ENCODE measurements around the gene CCDC34.

CCDC34 gene

DNA sequence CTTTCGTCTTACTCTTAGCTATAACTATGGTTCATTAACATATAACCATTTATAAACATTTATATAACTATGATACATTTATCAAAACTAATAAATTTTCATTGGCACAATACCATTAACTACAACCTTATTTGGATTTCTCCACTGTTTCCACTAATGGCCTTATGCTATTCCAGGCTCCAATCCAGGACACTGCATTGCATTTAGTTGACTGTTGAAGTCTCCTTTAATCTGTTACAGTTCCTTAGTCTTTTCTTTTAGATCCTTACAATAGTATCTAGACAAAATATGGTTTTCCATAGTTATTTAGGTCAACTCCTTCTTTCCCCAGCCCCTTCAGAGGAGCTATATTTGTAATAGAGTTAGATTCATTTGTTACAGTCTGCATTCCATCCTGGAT lies 47.2 kb downstream of the CCDC34 start:
- no peak for DNase-seq

DNA sequence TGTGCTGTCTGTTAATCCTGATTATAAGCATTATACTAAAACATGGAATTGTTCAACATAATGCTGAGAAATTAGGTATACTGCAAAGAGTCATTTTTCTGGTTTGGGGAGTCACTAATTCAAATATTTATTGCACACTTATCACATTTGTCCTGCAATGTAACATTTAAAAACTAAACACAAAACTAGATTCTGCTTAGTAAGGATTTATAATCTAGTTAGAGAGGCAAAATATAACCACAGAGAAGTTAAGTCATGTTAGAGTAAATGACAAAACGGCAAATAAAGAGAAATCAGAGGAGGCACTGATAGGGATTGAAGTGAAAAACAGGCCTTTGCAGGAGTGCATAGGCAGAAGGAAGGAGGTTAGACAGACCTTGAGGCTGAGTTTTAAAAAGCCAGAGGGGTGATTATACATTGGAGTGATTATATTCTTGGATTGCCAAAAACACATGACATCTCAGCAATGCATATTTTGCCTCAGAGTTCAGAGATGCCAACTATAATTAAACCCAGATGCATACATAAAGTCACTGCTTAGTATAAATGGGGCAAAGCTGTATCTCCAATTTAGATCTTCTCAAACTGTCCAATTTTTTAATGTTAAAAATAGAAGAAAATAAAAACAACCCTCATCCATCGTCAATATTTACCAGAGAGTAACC lies 49.7 kb downstream of the CCDC34 start:
- no peak for DNase-seq

DNA sequence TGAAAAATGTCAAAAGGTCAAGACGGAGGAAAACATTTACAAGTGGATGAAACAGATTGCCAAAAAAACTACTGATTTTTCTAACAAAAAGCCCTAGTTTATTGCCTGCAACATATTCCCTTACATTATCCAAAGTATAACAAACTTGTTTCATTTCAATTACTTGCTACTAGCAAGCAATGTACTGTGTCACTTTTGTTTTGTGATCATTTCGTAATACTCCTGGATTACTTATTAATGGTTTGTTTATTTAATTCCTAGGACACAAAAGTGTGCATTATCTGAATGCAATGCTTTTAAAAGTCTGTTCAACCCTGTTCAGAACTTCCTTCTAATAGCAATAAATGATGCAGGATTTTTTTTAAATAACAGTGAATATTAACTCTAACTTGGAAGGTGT lies 50.9 kb downstream of the CCDC34 start:
- no peak for DNase-seq

DNA sequence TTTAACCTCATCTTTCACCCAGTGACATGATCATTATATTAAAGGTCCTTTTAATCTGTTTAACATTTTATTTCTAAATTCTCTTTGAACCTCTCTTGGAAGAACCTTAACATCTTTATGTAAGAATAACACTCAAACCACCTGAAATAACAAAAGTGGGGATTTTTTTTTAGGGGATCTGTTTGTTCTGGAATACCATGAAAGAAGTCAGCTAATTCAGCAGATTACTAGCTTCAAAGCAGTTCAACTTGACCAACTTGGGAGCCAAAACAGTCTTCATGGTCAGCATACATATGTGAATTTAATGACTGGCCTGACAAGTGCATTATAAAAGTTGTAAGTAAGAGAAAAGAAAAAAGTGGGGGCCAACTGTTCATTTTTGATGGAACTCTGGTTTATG lies 52.3 kb downstream of the CCDC34 start:
- DNase-seq = no peak

DNA sequence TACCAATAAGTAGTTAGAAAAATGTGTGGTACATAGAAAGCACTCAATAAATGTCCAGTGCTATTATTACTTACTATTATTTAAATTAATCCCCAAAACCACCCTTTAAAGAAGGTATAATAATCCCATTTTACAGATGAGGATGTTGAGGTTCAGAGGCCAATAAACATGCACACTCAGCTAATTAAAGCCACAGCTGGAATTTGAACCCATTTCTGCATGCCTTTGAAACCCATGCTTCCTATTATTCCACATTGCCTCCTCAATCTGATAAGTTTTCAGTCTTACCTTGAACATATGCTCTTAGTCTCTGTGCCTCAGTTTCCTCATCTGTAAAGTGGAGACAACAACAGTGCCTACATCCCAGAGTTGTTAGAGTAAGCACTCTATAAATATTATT lies 52.8 kb downstream of the CCDC34 start:
- DNase-seq = no peak

DNA sequence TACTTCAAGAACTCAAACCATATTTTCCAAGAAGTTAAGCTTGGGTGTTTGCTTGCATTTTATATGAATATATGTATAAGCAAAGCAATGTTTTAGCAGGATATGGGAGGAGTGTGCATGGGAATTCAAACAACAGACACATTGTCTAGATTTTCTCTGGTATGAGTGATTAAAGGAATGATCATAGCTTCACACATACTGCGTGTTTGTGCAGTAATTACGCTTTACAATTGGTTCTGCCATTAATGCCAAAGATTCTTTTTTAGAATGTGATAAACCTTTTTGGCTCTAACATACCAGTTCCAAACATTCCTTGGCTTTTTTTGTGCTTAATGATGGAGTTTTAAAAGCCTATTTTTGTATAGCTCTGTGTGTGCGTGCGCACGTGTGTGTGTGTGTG lies 54.0 kb downstream of the CCDC34 start:
- DNase-seq = no peak

DNA sequence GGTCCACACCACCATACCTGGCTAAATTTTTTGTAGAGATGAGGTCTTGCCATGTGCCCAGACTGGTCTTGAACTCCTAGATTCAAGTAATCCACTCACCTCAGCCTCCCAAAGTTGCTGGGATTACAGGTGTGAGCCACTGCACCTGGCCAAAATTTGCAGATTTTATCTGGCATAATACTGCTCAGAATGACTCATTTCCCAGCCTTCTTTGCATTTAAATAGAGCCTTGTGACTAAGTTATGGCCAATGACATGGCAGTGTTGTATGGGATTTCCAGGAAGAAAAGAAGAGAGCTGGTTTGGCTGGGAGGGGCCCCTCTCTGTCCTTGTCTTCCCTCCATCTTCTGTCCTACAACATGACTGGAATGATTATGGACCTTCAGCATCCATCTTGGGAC lies 55.8 kb downstream of the CCDC34 start:
- DNase-seq = no peak

DNA sequence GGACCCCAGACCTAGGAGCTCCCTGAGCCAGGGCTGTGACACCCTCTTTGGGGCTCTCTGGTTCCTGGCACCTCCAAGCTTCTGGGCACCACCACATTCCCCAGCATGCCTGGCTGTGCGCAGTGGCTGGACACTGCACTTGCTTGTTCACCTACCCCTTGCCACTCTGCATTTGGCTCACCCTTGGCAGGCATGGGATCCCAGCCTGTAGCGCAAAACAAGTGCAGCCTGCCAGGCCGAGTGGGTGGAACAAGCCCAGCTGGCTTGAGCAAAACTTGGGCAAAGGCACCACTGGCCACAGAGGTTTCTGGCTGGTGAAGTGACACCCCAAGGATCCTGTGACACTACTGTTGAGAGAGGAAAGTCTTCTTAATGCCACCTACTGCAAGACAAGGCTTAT lies 57.3 kb downstream of the CCDC34 start:
- DNase-seq = no peak

DNA sequence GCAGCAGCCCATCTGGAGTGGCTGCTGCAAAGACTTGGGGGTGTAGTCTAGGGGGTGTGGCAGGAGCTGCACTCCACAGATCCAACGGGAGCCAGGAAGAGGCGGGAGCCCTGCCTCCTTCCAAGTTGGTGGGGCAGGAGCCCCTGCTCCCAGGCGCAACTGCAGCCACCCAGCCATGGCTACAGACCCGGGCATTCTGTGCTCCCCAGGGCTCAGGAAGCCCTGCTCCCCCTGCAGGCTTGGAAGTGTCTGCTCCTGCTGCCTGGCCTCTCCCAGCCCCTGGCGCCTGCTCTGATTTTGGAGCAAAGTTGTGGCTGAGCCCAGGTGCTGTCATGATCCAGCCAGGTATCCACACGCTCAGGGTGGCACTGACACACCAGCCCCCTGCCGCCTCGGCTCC lies 58.5 kb downstream of the CCDC34 start:
- no peak for DNase-seq

DNA sequence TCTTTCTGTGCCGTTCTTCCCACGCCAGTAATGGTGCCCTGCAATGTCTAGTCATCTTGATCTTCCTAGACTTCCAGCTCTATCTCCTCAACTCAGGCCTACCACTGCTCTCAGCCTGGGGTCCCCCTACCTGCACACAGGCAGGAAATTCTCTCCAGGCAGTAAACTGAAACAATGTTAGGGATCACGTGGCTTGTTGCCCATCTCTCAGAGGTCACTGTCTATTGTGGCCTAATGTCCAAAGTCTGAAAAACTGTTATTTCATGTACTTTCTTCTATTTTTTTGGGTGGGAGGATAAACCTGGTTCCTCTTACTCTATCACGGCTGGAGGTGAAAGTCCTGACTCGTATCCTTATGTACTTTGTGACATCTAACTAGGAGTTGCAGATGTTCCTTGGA lies 59.1 kb downstream of the CCDC34 start:
- no peak for DNase-seq

DNA sequence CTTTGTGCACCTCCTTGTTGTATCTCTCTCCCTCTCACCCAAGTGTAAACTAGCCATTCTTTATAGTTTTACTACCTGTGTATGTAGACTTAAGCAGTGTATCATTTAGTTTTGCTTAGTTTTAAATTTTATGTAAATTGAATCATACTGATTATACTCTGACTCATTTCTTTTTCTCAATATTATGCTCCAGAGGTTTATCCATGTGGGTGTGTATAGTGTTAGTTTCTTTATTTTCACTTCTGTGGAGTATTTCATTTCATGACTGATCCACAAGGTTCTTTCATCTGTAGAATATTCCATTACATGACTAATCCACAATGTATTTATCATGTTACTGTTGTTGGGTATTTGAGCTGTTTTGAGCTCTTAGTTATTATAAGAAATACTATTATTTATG lies 62.0 kb downstream of the CCDC34 start:
- DNase-seq = no peak

DNA sequence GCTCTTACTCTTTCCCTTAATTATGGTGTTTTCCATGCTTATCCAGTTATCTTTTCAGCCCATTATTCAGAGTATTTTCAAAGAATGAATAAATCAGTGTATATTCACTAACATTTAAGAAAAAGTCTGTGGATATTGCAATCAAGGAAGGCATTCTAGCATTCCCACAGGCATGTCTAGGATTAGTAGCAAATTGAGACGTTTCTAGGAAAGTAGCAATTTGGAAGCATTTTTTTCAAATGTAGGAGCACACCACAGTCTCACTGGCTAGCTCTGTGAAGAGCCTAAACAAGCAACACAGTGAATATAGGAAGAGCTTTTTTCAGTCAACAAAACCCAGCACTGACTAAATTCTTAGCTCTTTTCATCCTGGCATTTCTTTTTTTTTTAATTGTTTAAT lies 65.4 kb downstream of the CCDC34 start:
- DNase-seq = no peak

DNA sequence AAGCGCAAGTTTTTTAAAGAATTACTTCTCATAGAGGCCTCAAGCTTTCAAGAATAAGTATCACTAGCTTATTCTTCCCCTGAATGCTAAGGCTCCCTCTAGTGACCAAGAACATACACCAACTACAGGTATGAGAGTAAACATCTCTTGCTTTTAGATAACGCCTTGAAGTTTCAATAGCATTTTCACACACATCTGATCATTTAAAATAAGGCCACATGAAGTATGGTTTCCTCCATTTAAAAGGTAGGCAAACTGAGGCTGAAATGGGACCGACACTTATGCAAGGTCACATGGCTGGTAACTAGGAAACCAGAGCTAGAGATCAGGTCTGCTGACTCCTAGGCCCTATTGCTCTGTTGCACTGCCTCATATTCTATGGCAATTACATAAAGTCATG lies 66.5 kb downstream of the CCDC34 start:
- peak; percentile 63 to 64 for DNase-seq

DNA sequence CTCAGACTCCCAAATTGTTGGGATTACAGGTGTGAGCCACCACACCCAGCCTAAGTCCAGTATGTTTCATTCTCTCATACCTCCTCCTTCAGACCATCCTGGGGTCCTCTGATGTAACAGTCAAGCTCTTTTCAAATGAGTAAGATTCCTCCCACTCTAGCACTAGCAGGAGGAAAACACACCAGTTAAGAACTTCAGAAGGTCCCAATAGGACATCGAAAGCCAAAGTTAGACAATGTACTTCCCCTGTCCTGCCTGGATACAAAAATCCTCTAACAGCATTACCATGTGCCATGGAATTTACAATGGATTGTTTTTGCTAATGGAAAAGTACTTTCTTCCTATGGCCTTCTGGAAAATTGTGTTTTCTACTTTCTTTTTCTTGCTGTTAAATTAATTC lies 67.1 kb downstream of the CCDC34 start:
- no peak for DNase-seq

DNA sequence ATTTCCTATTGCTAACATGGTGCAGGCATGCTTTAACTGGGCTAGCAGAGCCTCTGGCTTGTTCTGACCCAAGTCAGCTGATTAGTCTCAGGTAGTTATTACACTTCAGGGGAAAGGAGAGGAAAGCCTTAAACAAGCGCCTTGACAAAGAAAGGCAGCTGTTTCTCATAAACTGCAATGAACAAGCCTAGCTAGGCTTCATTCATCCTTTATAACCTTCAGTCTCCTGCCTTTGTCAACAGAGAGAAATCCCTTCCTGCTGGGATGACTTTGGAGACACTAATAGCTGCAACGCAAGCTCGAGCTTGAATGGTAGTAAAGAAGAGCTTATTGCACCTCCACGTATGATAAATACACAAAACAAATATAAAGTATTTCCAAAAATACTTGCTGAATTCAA lies 68.4 kb downstream of the CCDC34 start:
- no peak for DNase-seq

DNA sequence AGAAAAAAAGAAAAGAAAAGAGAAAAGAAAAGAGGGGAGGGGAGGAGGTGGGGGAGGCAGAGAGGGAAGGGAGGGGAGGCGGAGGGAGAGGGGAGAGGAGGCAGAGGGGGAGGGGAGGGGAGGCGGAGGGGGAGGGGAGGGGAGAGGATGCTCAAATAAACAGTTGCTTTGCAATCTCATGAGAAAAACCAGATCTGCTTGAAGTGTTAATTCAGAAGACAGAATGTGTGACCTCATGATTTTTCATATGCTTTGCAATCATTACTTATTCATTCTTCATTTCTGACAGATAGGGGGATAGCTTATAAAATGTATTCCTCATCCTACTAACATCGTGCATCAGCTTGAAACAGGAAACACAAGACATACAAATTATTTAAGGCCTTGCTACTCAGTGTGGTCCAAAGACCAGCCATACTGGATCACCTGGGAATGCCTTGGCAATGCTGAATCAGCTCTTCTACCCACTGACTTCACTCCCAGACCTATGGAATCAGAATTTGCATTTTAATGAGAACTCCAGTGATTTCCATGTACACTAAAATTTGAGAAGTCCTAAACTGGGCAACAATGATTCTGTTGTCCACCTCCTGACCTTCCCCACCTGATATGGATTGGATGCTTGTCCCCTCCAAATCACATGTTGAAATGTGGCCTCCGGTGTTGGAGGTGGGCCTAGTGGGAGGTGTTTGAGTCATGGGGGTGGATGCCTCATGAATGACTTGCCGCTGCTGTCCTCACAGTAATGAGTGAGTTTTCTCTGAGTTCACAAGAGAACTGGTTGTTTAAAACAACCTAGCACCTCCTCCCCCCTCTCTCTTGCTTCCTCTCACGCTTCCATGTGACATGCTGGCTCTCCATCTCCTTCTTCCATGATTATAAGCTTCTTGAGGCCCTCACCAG lies 69.2 kb downstream of the CCDC34 start:
- peak in 1 of 2 experiments; percentile 31 for DNase-seq

DNA sequence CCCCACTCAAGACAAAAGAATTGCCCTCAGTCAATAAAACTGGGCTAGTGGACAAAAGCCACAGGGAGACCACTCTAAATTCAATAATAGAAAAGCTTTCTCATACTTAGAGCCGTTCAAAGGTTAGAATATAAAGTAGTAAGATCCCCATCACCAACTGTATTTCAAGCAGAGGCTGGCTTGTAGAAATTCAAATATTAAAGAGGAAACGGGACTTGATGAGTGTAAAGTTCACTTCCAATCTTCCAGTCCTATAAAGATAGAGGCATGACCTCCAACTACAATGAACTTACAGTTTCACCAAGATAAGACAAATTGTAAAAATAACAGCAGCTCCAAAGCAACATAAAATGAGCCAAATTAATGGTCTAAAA lies 70.4 kb downstream of the CCDC34 start:
- no peak for DNase-seq

DNA sequence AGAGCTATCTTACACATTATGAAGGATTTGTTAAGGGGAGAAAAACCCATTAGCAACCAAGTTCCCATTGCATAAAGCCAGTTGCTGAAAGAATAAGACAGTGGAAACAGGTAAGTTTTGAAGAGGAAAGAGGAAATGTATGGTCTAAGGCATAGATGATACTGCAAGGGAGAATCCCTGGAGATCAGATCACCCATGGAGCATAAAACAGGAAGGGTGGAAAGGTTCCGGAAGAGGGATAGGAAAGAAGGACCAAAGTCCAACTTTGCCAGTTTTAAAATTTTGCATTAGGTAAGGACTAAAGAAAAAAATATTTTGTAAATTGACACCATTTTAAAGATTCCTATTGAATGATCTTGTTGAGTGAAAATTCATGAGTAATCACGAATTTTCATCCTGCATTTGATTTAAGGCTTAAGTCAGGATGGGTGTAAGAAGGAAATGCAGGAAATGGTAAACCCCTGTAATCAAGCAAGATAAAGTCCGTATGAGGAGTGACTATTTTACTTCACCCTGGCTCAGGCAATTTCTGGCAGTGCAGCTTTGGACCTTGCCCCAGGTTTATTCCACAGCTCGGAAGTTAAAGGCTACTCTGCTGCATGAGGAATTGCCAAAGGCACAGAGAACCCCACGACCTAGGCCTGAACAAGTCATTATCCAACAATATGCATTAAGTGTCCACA lies 70.9 kb downstream of the CCDC34 start:
- no peak for DNase-seq

DNA sequence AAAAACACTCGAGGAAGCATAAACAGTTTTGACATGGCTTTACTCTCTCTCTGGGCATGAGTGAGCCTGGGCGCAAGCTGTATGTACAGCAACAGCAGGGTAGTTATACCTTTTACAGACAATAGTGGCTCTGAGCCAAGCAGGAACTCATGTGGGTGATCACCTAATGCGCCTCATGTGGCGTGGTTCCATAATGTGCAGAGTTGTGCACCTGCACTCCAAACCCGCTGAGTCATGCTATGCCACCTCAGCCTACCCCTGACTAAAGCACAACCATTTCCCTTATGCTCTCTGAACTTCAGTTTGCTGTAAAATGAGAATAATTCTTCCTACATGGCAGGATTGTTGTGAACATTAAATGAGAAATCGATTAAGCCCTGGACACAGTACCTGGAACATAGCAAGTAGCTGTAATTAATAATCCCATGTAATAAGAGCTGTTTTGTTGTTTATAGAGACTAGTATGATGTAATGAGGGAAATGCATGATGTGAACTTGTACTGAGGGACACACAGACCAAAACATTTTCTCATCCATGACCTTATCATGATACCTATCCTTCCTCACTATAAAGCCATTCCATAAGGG lies 71.6 kb downstream of the CCDC34 start:
- DNase-seq = no peak

DNA sequence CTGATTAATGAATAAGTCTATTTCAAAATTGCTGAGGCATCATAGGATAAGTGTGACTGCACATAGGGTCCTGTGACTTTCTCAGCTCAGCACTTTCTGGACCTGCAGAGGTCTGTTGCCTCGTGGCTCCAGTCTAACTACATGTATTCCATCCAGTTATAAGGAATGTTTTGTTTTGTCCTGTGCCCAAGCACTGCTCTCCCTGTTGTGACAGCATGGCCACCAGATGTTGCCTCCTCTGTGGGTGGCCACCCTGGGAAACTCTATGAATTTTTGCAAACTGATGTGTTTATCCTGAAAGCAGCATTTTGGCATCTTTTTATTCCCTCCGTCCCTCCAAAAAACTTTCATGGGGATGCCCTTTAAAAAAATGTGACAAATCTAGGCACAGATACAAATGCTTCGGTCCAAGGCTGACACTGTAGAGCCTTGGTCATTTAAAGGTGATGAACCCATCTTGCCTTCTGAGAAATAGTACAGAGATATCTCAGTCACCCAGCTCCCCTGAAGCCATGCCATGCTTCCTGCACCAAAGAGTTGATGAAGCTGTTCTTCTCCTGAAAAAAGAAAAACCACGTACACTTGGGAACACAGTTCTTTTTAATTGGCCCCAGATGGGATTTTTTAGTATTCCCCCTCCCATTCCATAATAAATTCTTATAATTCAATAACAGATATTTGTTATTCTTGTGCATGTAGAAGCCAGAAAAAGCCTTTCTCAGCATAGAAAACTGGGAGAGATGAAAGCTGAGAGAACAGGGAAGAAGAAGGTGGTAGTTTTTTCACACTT lies 72.6 kb downstream of the CCDC34 start:
- DNase-seq = no peak
